Measurements from ENCODE around the gene PLXNA2. TPM values are rescaled to one million over a fixed set of nuclear protein-coding genes. Genes with fewer than 3 reads are reported as not detected.

PLXNA2 gene
- total RNA-seq, 1 experiment from 2014 or later = 0.89 TPM

DNA sequence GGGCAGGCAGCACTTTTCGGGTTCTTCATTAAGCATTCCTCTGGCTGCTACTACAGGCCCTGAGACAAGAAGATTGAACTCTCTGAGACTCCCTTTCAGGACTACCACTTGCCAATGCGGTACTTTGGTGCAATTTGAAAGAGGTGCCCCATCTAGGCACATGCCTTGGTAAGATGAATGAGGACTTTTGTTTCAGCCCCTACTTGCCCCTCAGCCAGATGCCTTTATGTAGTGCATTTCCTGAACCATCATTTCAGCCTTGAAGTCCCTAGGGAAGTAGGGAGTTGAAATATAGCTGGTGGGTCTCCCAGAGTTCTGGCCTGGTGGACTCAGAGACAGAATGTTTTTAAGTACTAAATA lies 123.8 kb downstream of the PLXNA2 start:
- H3K9me3 ChIP-seq (ENCODE audit: control insufficient read depth in 1 of 2, insufficient read depth in 1 of 2, low read depth in 1 of 2, low read length in 2 of 2) = no peaks in the 10 kb centered on the region
- no peak overlapping the region for H2AFZ ChIP-seq (ENCODE audit: low read depth, low read length, poor library complexity, severe bottlenecking)
- H3K27ac ChIP-seq (ENCODE audit: low read depth, low read length) = no peak overlapping the region
- no peaks in the 10 kb centered on the region for H3K9me2 ChIP-seq (ENCODE audit: insufficient read depth)
- ATAC-seq (no peak), DNase-seq (ENCODE audit: low read depth, low spot score) (no peak)
- no TSS peak for BruUV-seq (replicated peaks)
- POLR2A ChIA-PET = no interaction called here
- H3K79me2 ChIP-seq (ENCODE audit: insufficient read depth, low read length) = no peaks in the 10 kb centered on the region
- no peak overlapping the region for H3K4me2 ChIP-seq (ENCODE audit: low read length)
- CTCF ChIA-PET = interaction anchor here (2.4 kb wide), 1 partner anchor 12 kb away, joined by 8 read pairs; no protein-coding TSS in a partner anchor
- H3K4me3 ChIP-seq (replicated peaks in 1 of 2; ENCODE audit: low read depth in 1 of 2, low read length in 2 of 2) = no peak overlapping the region
- intact Hi-C loops (cut with micrococcal nuclease) = no loop called here
- no peak overlapping the region for H3K9ac ChIP-seq (ENCODE audit: low read length)
- no peaks in the 10 kb centered on the region for H4K20me1 ChIP-seq (ENCODE audit: insufficient read depth)
- RAD21 ChIA-PET (ENCODE audit: low non-redundant PET in 1 of 2, low total read pairs in 2 of 2, uncharacterized antibody in 2 of 2, unreplicated experiment in 2 of 2) = no interaction called here
- no peaks in the 10 kb centered on the region for H3K36me3 ChIP-seq (ENCODE audit: control insufficient read depth in 1 of 2, insufficient read depth in 2 of 2, low read length in 2 of 2)
- H3K4me1 ChIP-seq (ENCODE audit: control insufficient read depth in 1 of 2, insufficient read depth in 2 of 2, low read length in 2 of 2) = no peaks in the 10 kb centered on the region
- TF ChIP-seq EGR1 (IDR thresholded peaks at IDR 0.05; ENCODE audit: low read depth) = no peak
- no peak for TF ChIP-seq ELF1 (IDR thresholded peaks at IDR 0.05; ENCODE audit: borderline replicate concordance, low read depth)
- no peak for TF ChIP-seq RAD21 (IDR thresholded peaks at IDR 0.05; ENCODE audit: low read depth)
- TF ChIP-seq CEBPB (IDR thresholded peaks at IDR 0.05; ENCODE audit: low read depth) = no peak
- TF ChIP-seq ZNF274 (IDR thresholded peaks at IDR 0.05; ENCODE audit: low read depth, low read length) = no peak
- no peak for TF ChIP-seq ZFX (IDR thresholded peaks at IDR 0.05)
- no peak for TF ChIP-seq SRF (IDR thresholded peaks at IDR 0.05; ENCODE audit: low read depth)
- H3K27me3 ChIP-seq (ENCODE audit: insufficient read depth, low read length) = 0 out of 2 replicates have a peak, but pooled peaks cover 4% of the 10 kb centered on the region

DNA sequence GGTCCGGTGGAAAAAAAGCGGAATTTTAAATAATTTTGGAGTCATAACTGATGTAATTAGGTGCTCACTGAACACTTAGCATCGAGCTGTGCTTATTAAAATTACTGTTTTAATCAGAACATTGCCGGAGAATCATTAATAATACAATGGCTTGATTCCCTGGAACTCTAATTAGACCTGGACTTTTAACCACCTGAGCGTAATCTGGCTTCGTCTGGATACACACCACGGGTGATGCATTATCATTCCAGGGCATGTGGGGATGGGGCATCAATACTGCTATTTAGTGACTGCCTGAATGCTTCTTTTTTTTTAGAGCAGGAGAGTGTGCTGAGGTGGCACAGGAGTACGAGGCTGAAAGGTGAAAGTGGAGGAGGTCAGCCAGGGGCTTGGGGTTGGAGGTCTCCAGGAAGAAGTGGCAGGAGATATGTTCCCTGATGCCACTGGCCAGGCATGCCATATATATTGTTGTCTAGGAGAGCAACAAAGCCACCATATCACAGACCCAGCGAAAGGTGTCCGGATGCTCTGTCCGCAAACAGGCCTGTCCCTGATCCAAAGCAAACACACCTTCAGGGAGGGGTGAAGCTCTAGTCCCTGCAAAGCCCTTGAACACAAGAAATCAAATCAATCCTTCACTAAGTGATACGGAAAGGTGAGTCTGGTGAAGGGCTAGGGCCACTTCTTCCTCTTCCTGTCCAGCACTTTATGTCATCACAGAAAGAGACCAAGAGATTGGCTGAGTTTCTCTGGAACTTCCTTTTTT lies 125.2 kb downstream of the PLXNA2 start:
- POLR2A ChIA-PET = no interaction called here
- no peak for TF ChIP-seq ELF1 (IDR thresholded peaks at IDR 0.05; ENCODE audit: borderline replicate concordance, low read depth)
- no peak for TF ChIP-seq YY1 (IDR thresholded peaks at IDR 0.05; ENCODE audit: extremely low read depth, insufficient replicate concordance, low read depth, low read length)
- TF ChIP-seq SP1 (IDR thresholded peaks at IDR 0.05; ENCODE audit: low read depth) = no peak
- TF ChIP-seq, protein P1, sequence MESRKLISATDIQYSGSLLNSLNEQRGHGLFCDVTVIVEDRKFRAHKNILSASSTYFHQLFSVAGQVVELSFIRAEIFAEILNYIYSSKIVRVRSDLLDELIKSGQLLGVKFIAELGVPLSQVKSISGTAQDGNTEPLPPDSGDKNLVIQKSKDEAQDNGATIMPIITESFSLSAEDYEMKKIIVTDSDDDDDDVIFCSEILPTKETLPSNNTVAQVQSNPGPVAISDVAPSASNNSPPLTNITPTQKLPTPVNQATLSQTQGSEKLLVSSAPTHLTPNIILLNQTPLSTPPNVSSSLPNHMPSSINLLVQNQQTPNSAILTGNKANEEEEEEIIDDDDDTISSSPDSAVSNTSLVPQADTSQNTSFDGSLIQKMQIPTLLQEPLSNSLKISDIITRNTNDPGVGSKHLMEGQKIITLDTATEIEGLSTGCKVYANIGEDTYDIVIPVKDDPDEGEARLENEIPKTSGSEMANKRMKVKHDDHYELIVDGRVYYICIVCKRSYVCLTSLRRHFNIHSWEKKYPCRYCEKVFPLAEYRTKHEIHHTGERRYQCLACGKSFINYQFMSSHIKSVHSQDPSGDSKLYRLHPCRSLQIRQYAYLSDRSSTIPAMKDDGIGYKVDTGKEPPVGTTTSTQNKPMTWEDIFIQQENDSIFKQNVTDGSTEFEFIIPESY (IDR thresholded peaks at IDR 0.05; ENCODE audit: extremely low read depth, insufficient replicate concordance, low read length) = no peak
- TF ChIP-seq EZH2phosphoT487 (IDR thresholded peaks at IDR 0.05; ENCODE audit: borderline replicate concordance) = no peak
- TF ChIP-seq SRF (IDR thresholded peaks at IDR 0.05; ENCODE audit: low read depth) = no peak
- no peak for TF ChIP-seq EZH2 (IDR thresholded peaks at IDR 0.05)
- TF ChIP-seq, protein P2, sequence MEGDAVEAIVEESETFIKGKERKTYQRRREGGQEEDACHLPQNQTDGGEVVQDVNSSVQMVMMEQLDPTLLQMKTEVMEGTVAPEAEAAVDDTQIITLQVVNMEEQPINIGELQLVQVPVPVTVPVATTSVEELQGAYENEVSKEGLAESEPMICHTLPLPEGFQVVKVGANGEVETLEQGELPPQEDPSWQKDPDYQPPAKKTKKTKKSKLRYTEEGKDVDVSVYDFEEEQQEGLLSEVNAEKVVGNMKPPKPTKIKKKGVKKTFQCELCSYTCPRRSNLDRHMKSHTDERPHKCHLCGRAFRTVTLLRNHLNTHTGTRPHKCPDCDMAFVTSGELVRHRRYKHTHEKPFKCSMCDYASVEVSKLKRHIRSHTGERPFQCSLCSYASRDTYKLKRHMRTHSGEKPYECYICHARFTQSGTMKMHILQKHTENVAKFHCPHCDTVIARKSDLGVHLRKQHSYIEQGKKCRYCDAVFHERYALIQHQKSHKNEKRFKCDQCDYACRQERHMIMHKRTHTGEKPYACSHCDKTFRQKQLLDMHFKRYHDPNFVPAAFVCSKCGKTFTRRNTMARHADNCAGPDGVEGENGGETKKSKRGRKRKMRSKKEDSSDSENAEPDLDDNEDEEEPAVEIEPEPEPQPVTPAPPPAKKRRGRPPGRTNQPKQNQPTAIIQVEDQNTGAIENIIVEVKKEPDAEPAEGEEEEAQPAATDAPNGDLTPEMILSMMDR (IDR thresholded peaks at IDR 0.05 in 2 of 3, conservative IDR thresholded peaks at IDR 0.05 in 1 of 3; ENCODE audit: borderline replicate concordance in 1 of 3, insufficient read depth in 1 of 3, low read depth in 2 of 3, low read length in 2 of 3) = no peak
- no peak for TF ChIP-seq ZNF274 (IDR thresholded peaks at IDR 0.05; ENCODE audit: low read depth, low read length)
- TF ChIP-seq CBX3 (IDR thresholded peaks at IDR 0.05; ENCODE audit: low read depth) = no peak
- TF ChIP-seq RAD21 (IDR thresholded peaks at IDR 0.05; ENCODE audit: low read depth) = no peak

More for the DNA sequence above, 125.2 kb downstream of the PLXNA2 start:
- no TSS peak for BruUV-seq (replicated peaks)
- Histone ChIP-seq H3K4me3 (replicated peaks in 1 of 2; ENCODE audit: low read depth in 1 of 2, low read length in 2 of 2) (no peak overlapping the region), H3K9me2 (ENCODE audit: insufficient read depth) (no peaks in the 10 kb centered on the region), H4K20me1 (ENCODE audit: insufficient read depth) (no peaks in the 10 kb centered on the region), H3K79me2 (ENCODE audit: insufficient read depth, low read length) (no peaks in the 10 kb centered on the region), H2AFZ (ENCODE audit: low read depth, low read length, poor library complexity, severe bottlenecking) (no peak overlapping the region), H3K9ac (ENCODE audit: low read length) (no peak overlapping the region), H3K4me2 (ENCODE audit: low read length) (no peak overlapping the region), H3K27ac (ENCODE audit: low read depth, low read length) (no peak overlapping the region), H3K4me1 (ENCODE audit: control insufficient read depth in 1 of 2, insufficient read depth in 2 of 2, low read length in 2 of 2) (no peaks in the 10 kb centered on the region), H3K36me3 (ENCODE audit: control insufficient read depth in 1 of 2, insufficient read depth in 2 of 2, low read length in 2 of 2) (no peaks in the 10 kb centered on the region), H3K27me3 (ENCODE audit: insufficient read depth, low read length) (peaks cover 10% of the 10 kb centered on the region; the same call in 1 of the 2 replicates), H3K9me3 (ENCODE audit: control insufficient read depth in 1 of 2, insufficient read depth in 1 of 2, low read depth in 1 of 2, low read length in 2 of 2) (no peaks in the 10 kb centered on the region)
- DNase-seq (ENCODE audit: low read depth, low spot score) (no peak), ATAC-seq (no peak)
- ChIA-PET RAD21 (ENCODE audit: low non-redundant PET in 1 of 2, low total read pairs in 2 of 2, uncharacterized antibody in 2 of 2, unreplicated experiment in 2 of 2) (no interaction called here), CTCF (interaction anchor here (2.4 kb wide), 1 partner anchor 13 kb away, joined by 8 read pairs; no protein-coding TSS in a partner anchor)
- intact Hi-C loops (cut with micrococcal nuclease) = no loop called here

Data from HCT116 (cell line).